Kasumi-1 (cell line): ENCODE data around the gene ALG14.
"Not testable (repeated sequence)": the region's sequence is repeated elsewhere in the genome, so short reads cannot be mapped to it uniquely, and the experiment has no call there.

Experiments
- DNase-seq, 2 experiments: peaks; one replicate each; lab custom pipeline; 2025; lab: John Stamatoyannopoulos, UW

Gene ALG14

DNA sequence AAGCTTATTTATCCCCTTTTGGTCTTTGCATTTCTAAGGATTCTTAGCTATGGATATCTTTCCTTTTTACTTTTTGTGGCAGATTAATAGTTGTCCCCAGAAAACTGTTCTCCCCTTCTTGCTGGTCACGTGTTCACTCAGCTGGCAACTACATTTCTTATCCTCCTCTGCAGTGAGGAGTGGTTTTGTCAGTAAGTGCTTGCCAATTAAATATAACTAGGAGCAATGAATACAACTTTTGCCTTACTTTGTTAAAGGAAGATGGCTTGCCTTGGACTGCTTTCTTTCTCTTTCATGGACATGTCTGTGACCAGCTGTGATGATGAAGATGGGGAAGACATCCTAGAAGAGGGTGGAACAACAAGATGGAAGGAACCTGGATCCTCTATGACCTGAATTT, 15.6 kb upstream of the ALG14 start:
- no peak for DNase-seq

DNA sequence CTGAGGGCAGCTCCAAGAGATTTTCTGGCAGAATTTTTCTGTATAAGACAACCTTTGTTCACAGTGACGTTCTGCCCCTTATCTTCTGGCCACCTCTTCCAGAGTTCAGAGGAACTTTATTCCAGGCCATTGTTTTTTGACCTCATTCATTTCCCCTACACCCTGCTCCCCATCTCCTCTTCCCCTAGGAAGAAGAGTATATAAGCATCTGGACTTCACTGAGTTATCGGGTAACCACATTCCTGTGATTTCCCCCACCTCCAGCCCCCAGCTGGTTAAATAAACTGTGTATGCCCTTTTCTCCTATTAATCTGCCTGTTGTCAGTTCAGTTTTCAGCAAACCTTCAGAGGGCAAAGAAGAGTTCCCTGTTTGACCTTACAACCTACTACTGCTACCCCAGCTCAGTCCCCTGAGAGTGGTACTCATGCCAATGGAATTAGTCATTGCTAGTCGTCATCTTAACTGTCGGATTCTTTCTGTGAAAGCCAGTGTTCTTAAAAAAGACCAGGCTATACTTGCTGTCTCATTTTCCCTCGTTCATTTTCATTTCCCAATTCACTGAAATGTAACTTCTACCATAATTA, 14.3 kb upstream of the ALG14 start:
- DNase-seq, result no peak

DNA sequence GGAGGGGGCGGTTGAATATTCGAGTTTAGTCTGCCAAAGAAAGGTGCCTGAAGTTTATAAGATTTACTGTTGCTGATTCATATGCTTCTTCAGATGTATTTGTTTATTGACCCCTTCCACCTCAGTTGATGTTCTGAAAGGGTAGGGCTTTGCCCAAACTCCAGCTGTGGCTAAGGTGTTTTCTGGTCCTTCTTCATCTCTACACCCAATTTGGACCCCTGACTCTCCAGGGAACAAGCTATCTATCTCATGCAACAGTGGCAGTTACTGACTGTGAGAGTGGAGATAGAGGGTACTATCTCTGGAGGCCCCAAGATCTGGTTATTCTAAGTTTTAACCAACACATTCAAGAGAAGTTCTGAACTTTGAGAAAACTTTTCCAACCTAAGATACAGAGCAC, 12.6 kb upstream of the ALG14 start:
- no peak for DNase-seq

DNA sequence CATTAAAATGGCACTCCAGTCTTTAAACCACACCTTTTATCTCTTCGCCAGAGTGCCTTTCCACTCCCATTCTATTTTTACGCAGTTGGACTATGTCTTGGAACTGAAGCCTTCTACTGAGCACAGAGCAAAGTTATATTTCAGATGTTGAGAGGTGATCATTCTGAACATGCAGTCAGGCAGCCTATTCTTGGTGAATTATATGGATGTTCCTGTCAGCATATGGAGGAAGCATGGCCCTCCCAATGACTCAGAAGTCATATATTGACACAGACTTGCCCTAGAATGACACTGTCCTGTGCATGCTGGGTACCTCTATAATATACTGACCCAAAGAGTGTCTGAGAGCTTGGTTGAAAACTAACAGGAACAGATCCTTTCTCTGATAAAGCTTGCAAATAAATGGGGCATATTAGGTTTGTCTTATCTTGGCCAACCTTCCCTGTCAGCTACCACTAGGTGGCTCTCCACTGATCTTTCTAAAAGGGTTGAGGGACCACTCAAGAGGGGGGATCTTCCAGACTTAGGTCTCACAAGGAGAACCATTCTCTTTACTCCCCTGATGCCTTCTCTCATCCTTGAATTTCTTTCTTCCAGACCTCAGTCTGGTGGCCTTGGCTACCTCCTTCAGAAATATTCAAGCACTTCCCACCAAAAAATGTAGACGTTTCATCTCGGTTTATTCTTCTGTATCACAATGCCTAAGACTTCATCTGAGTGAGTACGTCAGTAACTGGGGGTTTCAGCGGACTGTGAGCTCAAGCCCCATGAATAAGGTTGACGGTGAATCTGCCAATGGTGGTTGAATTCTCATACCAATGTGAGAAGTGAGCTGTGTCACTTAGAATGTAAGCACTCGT, 11.8 kb upstream of the ALG14 start:
- peak; percentile 51 to 66 for DNase-seq

DNA sequence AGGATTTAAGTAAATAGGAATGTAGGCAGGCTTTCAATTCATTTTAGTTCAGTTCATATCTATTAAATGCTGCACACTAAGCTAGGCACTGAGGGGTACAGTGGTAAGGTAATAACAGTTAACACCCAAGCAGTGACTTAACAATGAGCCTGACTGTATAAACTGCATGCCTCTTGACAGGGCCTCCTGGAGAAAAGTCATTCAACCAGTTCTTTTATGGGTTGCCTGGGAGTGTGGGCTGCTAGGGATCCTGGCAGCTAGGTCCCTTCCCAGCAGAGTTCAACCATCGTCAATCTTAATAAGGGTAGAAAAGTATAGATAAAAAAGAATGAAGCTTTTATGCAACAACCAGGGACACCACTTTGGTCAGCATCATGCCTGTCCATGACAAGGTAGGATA, 8.1 kb upstream of the ALG14 start:
- no peak for DNase-seq

DNA sequence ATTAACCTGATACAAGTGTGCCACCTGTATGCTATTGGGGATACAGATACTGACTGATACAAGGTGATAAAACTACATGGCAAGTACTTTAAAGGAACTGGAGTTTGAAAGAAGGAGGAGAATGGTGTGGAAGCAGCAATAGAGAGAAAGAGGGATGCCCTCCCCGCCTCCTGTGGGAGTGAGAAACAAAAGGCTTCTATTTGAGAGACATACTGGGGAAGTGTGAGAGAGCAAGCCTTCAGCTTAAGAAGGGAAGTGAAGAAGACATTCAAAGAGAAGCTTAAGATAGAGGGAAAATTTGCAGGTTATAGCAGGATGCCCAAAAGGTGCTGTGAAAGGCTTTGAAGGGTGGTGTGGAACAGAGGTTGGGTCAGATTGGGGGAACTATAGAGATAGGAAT, 7.7 kb upstream of the ALG14 start:
- no peak for DNase-seq

DNA sequence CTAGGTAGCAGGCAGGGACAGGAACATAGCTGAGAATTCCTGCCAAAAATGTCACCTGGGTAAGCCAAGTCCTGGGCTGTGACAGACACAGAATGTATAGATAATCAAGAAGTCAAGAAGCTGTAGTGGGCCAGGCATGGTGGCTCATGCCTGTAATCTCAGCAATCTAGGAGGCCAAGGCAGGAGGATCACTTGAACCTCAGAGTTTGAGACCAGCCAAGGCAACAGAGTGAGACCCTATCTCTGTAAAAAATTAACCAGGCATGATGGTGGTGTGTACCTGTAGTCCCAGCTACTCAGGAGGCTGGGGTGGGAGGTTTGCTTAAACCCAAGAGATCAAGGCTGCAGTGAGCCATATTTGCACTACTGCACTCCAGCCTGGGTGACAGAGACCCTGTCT, 3.3 kb upstream of the ALG14 start:
- no peak for DNase-seq

DNA sequence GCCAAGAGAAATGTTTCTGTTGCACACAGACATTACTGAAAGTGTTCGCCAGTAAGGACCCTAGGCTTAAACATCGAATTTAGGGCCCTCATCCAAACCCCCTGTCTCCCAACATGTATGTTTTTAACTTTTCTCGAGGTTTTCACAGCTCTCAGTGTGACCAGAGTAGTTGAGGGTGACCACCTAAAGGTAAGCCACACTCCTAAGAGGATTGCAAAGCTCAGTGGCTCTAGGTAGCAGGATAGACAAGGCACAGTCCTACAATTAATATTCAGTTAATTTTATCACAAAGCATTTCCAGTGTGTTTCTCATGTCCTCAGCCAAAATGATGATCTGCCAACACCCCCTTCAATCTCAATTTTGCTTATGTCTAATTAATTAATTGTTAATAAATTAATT, 695 bp upstream of the ALG14 start:
- no peak for DNase-seq

DNA sequence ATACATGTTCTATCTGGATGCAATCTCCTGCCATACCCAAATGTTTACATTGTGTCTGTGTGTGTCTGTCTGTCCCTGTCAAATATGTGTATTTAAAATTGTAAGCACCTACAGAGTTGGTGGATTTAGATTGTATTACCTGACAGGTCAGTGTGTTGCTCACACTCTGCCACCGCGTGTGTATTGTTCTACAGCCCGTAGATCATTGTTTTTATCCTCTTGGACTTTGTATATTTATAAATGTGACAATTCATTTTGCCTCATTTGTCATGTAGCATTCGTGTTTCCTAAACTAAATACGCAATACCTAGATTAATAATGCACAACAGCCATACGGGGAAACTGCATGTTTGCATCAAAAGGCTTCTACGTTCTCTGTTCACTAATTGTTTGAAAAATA, 634 bp downstream of the ALG14 start:
- no peak for DNase-seq

DNA sequence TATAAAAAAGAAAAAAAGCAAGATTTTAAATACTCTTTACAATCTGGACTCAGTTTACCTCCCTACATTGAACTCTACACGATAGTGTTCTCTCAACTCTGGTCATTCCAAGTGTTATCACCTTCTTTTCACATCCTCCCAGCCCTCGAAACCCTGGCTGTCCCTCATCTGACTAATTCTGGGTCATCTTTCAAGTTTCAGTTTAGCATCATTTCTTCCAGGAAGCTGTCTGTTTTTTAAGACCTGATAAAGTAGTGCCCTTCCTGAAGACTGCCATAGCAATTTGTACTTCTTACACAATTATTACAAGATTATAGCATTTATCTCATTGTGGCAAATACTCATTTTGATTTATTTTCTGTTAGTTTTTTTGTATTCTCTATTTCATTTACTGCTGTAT, 1.2 kb downstream of the ALG14 start:
- DNase-seq, result peak; percentile 8 to 24

DNA sequence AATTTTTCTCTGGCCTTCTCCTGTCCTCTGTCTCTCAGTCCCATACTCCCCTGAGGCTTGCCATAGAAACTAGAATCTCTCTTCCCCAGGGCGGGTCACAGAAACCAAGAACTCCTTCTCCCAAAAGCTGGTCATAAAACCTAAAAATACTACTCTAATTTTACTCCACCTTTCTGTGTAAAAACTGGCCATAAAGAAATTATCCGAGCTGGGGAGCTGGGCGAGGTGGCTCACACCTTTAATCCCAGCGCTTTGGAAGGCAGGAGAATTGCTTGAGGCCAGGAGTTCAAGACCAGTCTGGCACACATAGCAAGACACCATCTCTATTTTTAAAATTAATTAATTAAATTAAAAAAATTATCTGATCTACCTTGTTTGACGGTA, 3.0 kb downstream of the ALG14 start:
- no peak for DNase-seq

DNA sequence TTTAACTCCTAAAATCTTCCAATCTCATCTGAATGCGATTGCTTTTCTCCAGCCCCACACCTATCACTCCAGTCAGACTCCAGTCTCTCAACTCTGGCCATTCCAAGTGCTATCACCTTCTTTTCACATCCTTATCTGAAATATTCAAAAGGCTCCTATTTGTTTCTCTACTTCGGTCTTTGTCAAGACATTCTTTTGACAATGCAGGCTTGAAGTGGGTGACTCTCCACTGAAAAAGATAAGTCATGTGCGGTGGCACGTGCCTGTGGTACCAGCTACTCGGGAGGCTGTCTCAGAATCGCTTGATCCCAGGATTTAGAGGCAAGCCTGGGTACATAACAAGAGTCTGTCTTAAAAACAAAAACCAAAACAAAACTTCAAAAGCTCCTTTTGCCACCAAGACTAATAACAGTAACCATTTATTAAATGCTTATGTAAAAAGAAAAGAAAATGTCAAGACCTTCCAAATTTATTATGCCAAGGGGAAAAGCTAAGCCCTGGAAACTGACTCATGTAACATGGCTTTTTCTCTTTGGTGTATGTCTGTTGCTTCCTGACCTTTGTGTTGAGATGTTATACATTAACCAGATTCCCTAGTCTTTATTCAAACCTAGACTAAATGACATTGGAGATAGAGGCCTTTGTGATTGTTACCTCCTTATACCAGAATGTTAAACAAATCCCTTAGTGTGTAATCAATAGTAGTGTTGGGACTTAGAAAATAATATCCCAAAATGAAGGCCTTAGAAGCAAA, 3.6 kb downstream of the ALG14 start:
- DNase-seq, result no peak

DNA sequence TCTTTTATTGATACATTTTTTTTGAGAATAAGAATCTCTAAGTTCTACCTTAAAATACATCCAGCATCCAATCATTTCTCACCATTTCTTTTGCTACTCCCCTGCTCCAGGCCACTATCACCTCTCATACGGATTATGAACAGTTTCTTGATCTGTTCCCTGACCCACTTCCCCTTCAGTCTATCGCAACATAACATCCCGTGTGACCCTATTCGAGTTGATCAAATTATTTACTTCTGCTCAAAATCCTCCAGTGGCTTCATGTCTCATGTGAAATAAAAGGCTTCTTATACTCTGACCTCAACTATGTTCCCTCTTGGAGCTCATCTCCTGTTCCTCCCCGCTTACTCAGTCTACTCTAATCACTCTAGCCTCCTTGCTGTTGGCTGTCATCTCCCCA, 5.2 kb downstream of the ALG14 start:
- DNase-seq, result no peak

DNA sequence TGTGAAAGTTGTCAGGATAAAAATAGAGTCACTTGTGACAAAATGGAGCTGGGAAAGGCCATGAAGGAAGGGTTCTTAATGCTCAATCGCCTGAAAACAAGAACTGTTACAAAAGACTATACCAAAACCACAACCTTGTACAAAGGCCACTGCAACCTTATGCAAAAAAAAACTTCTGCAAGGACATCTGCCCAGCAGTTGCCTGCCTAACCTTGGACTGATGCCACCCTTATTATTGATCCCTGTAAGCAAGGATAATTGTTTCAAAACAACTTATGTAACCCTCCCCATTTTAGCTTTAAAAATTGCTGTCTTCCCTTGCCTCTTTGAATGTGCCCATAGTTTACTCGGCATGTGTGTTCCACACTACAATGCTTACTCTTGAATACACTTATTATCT, 5.7 kb downstream of the ALG14 start:
- no peak for DNase-seq

DNA sequence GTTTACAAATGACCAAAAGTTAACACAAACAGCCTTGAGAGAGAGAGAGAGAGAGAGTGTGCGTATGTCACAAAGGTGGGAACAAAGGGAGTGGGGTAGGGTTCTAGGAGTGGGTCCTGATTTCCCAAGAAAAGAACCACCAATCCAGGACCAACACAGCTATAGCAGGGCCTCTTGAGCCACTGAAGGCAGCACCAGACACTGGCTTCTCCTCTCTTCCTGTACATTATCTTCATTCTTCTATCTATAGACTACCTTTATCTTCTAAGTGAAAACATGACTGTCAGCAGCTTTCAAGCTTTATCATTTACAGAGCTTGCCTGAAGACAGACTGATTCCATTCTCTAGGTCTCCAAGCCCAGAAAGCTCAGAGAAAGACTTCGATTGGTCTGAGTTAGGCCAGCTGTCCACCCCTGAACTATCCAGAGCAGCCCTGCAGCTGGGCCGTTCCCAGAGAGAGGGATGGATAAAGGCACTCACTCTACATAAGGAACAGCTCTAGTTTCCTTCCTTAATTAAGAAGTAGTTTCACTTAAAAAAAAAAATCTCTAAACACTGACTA, 11.2 kb downstream of the ALG14 start:
- DNase-seq, result no peak

DNA sequence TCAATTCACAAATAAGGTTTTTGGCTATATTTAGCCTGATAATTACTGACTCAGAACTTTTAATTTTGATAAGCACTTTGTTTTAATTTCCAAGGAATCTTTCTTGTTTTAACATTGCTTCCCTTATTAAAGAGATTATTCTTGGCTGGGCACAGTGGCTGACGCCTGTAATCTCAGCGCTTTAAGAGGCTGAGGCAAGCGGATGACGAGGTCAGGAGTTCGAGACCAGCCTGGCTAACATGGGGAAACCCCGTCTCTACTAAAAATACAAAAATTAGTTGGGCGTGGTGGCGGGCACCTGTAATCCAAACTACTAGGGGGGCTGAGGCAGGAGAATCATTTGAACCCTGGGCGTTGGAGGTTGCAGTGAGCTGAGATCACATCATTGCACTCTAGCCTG, 13.8 kb downstream of the ALG14 start:
- DNase-seq, result no peak

DNA sequence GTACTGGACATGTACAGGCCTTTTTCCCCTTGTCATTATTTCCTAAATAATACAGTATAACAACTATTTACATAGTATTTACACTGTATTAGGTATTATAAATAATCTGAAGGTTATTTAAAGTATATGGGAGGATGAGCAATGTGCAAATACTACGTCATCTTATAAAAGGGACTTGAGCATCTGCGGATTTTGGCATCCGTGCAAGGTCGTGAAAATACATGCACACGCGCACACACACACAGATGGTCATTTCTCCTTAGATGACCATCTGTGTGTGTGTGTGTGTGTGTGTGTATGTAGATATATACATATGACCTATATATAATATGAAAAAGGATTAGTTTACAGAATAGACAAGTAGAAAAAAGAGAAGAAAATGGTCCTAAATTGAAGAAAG, 15.4 kb downstream of the ALG14 start:
- no peak for DNase-seq

DNA sequence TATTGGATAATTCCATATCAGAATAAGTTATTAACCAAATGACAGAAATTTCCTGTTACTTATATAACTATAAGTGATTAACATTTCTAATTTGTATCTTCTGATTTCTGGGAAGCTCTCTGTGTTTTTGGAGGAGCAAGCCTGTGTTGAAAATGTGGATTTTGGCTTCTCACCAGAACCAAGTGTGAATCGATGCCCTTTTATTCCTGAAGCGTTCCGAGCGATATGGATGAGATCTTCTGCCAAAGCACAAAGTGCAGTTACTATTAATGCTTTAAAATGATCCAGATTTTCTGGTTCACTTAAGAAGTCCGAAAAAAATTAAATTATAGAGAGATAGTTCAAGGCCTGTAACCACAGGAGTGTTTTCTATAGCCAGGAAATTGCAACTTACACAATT, 22.8 kb downstream of the ALG14 start:
- DNase-seq, result no peak

DNA sequence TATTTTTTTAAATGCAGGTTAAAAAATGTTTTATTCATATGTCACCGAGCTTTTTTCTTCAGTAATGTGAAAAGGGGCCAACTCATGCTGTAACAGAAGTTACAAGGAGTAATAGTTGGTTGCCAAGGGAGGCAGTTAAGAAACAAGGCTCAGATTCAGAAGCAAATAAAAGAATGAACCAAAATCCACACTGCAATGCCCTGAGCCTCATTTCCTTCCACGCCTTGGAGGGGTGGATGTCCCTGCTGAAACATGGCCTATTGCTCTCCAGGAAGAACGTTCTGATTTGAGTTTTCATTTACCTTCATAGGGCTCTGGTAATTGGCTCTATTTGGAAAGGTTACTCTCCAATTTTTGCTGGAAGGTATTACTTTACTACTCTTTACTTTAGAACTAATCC, 24.4 kb downstream of the ALG14 start:
- DNase-seq, result no peak

DNA sequence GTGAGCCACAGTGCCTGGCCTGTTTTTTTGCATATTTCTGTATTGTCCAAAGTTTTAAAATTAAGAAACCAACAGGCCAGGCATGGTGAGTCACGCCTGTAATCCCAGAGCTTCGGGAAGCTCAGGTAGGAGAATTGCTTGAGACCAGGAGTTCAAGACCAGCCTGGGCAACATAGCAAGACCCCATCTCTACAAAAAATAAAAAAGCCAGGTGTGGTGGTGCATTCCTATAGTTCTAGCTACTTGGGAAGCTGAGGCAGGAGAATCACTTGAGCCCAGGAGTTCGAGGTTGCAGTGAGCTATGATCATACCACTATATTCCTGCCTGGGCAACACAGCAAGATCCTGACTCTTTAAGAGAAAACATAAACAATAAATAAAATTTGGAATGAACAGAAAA, 25.1 kb downstream of the ALG14 start:
- not testable (repeated sequence) for DNase-seq

DNA sequence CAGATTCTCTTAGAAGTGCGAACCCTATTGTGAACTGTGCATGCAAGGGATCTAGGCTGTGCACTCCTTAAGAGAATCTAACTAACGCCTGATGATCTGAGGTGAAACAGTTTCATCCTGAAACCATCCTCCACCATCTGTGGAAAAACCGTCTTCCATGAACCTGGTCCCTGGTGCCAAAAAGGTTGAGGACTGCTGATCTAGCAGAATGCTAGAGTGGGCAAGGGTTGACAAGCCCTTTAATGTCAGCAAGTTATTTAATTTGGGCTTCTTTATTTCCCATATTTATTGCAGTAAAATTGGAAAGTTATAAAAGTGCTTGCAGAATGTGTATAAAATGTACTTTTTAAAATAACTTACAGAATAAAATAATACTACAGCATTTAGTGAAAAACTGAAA, 26.4 kb downstream of the ALG14 start:
- DNase-seq, result no peak

DNA sequence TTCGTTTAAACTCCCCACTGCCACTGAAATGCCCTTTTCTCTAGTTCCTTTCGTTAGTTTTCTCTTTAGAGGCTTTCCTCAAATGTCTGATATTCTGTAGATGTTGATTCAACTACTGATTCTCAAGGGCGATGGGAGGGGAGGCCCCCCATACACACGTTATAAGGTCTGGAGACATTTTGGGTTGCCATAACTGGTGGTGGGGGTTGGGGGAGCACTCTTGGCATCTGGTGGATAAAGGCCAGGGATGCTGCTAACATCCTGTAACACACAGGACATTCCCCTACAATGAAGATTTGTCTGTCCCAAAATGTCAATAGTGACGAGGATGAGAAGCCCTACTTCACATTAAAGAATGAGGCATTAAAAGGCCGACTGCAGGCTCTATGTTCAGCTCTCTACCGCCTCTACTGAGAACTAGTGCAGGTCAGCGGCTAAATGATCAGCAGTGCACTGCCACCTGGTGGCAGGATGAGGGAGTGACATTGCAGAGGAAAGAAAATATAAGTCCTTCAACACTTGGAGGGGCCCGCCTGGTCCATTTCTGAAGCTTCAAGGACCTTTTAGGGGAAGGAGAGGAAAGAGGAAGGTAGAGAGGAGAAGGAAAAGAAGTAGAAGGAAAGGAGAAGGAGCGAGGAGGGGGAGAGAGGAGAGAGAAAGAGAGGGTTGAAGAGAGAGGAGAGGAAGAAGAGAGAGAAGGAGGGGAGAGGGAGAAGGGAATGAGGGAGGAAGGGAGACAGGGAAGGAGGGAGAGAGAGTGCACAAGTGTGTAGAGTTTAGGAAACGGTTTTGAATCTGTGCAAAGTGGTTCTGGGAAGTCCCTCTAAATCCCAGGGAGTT, 29.4 kb downstream of the ALG14 start:
- DNase-seq, result peak; percentile 93 to 96
